ENCODE results near the gene FMN2. TPM values are rescaled to one million over a fixed set of nuclear protein-coding genes. Genes with fewer than 3 reads are reported as not detected.
"Not testable (repeated sequence)": the region's sequence is repeated elsewhere in the genome, so short reads cannot be mapped to it uniquely, and the experiment has no call there.

FMN2 gene
- total and polyA plus RNA-seq, 8 donors, result 0.20 to 2.1 (median 1.2) TPM

DNA sequence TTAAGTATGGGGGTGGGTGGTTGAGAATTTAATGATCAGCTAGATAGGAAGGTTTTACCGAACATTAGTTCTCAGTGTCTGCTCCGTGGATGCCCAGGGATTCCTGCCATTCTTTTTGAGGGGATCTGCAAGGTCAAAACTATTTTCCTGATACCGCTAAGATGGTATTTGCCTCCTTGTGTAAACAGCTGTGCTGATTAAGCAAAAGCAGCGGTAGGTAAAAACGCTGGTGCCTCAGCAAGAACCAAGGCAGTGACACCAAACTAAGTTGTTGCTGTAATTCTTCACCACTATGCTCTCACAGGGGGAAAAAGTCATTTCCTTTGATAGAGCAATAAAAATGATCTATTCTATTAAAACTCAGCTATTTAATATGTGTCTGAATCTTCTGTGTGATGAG is 229.0 kb downstream of the FMN2 start:
- H3K27ac ChIP-seq, result no peak overlapping the region
- peaks cover 0 to 2% of the 10 kb centered on the region in 2 donors for H3K9me3 ChIP-seq
- TF ChIP-seq, protein P1, sequence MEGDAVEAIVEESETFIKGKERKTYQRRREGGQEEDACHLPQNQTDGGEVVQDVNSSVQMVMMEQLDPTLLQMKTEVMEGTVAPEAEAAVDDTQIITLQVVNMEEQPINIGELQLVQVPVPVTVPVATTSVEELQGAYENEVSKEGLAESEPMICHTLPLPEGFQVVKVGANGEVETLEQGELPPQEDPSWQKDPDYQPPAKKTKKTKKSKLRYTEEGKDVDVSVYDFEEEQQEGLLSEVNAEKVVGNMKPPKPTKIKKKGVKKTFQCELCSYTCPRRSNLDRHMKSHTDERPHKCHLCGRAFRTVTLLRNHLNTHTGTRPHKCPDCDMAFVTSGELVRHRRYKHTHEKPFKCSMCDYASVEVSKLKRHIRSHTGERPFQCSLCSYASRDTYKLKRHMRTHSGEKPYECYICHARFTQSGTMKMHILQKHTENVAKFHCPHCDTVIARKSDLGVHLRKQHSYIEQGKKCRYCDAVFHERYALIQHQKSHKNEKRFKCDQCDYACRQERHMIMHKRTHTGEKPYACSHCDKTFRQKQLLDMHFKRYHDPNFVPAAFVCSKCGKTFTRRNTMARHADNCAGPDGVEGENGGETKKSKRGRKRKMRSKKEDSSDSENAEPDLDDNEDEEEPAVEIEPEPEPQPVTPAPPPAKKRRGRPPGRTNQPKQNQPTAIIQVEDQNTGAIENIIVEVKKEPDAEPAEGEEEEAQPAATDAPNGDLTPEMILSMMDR (IDR thresholded peaks at IDR 0.05), result no peak
- DNase-seq (no peak), ATAC-seq (peak; percentile 18)
- H3K4me3 ChIP-seq, result no peak overlapping the region
- no peaks in the 10 kb centered on the region for H3K4me1 ChIP-seq
- H3K27me3 ChIP-seq, result no peaks in the 10 kb centered on the region
- H3K36me3 ChIP-seq, result no peaks in the 10 kb centered on the region
- intact Hi-C loops (cut with DNase I), result no loop called here

DNA sequence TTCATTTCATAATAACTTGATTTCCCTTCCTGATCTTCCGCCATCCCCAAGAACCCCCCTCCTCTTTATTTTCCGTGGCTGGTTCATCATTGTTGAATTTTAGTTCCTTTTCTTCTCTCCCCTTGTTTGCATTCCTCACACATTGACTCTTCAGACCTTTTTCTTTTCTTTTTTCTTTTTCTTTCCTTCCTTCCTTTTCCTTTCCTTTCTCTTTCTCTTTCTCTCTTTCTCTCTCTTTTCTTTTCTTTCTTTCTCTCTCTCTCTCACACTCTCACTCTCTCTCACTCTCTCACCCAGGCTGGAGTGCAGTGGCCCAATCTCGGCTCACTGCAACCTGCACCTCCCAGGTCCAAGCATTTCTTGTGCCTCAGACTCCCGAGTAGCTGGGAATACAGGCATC is 231.3 kb downstream of the FMN2 start:
- peaks cover 0 to 2% of the 10 kb centered on the region in 2 donors for H3K9me3 ChIP-seq
- no peak for ATAC-seq
- intact Hi-C loops (cut with DNase I), result no loop called here
- no peak overlapping the region for H3K4me3 ChIP-seq
- H3K27ac ChIP-seq, result no peak overlapping the region
- H3K27me3 ChIP-seq, result no peaks in the 10 kb centered on the region
- H3K4me1 ChIP-seq, result no peaks in the 10 kb centered on the region
- TF ChIP-seq, protein P1 (IDR thresholded peaks at IDR 0.05), result no peak
- H3K36me3 ChIP-seq, result no peaks in the 10 kb centered on the region
- DNase-seq, result no peak

DNA sequence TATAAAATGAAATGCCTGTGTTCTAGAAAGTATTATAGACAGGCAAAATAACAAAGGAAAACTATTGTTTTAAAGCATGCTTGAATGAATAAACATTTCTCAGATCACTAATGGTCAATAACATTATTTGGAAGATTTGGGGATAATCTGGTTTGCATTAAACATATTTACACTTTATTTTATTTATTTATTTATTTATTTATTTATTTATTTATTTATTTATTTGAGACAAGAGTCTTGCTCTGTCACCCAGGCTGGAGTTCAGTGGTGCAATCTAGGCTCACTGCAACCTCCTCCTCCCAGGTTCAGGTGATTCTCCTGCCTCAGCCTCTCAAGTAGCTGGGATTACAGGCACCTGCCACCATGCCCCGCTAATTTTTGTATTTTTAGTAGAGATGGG is 236.7 kb downstream of the FMN2 start:
- H3K4me3 ChIP-seq; H3K36me3 ChIP-seq; H3K4me1 ChIP-seq; intact Hi-C loops (cut with DNase I); H3K9me3 ChIP-seq; H3K27me3 ChIP-seq; ATAC-seq; DNase-seq; H3K27ac ChIP-seq: not testable (repeated sequence)

DNA sequence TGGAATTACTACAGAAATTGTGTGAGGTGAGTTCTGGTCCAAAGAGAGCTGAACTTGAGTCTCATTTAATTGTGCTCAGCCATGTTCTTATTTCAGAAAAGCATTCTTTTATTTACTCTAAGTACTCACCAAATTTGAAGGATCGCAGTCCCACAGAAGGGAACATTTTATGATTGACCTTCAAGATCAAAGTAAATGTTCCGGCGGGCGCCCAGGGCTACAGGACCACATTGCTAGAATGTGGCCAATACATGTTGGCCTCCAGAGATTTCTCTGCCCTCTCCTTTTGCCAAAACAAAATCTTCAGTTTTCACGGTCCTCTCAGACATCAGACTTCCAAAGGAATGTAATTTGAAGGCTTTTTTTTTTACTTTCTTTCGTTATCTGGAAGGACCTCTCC is 237.8 kb downstream of the FMN2 start:
- peak; percentile 54 for ATAC-seq
- Histone ChIP-seq H3K27me3 (no peaks in the 10 kb centered on the region), H3K9me3 (no peaks in the 10 kb centered on the region), H3K27ac (no peak overlapping the region), H3K36me3 (no peaks in the 10 kb centered on the region), H3K4me1 (no peaks in the 10 kb centered on the region), H3K4me3 (no peak overlapping the region)
- intact Hi-C loops (cut with DNase I), result no loop called here
- TF ChIP-seq, protein P1 (IDR thresholded peaks at IDR 0.05), result no peak
- no peak for DNase-seq

DNA sequence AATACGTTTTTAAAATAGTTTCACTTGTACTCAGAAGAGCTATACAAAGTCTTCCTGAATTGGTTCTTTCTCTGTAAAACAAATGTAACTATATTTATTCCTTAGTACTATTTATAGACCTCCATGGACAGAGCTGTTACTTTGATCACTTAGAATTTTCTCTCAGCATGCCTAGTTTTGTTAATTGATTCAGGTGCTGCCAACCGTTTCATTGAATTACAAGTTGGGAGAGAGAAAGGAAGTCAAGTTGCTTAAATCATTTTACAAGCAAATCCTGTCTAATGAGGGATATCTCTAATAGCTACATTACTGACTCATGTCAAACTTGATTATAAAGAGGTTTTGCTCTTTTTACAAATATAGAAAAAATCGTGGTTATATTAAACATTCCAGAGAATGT is 241.0 kb downstream of the FMN2 start:
- ATAC-seq, result no peak
- no peak for DNase-seq
- H3K4me3 ChIP-seq, result no peak overlapping the region
- no peaks in the 10 kb centered on the region for H3K36me3 ChIP-seq
- intact Hi-C loops (cut with DNase I), result no loop called here
- no peak overlapping the region for H3K27ac ChIP-seq
- H3K9me3 ChIP-seq, result no peaks in the 10 kb centered on the region
- H3K27me3 ChIP-seq, result no peaks in the 10 kb centered on the region
- TF ChIP-seq, protein P1 (IDR thresholded peaks at IDR 0.05), result no peak
- no peaks in the 10 kb centered on the region for H3K4me1 ChIP-seq

DNA sequence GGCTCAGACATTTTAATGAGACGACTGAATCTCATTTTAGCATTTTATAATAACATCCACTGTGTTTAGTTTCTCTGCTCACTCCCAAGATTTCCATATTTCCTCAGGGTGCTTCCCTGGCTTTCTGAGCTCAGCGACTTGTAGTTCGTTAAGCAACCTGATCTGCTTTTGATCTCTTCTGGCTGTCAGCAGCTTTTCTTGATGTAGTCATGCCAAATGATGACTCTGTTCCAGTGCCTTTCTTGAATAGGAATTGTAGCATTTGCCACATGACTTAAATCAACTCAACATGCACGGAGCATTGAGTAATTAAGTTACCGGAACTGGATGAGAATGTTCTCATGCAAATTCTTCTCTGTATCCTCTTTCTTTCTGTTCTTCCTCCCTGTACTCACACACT is 246.1 kb downstream of the FMN2 start:
- intact Hi-C loops (cut with DNase I), result no loop called here
- Histone ChIP-seq H3K36me3 (no peaks in the 10 kb centered on the region), H3K4me1 (no peaks in the 10 kb centered on the region), H3K9me3 (no peaks in the 10 kb centered on the region), H3K4me3 (no peak overlapping the region), H3K27me3 (no peaks in the 10 kb centered on the region), H3K27ac (no peak overlapping the region)
- TF ChIP-seq, protein P1 (IDR thresholded peaks at IDR 0.05), result no peak
- DNase-seq, result no peak
- ATAC-seq, result no peak

All from left lung (tissue), 10 donors.